ENCODE results near the gene PODXL.

- TF ChIP-seq RCOR1 (IDR thresholded peaks at IDR 0.05; ENCODE audit: low read depth, low read length), result no peak
- peak; percentile 34 for TF ChIP-seq POLR2A (IDR thresholded peaks at IDR 0.05; ENCODE audit: low read length)
- no peak for TF ChIP-seq RARB (CRISPR knock-in tag; IDR thresholded peaks at IDR 0.05)
- TF ChIP-seq SMC3 (IDR thresholded peaks at IDR 0.05), result 0 out of 3 replicates have a peak, but pooled peaks have one; percentile 28
- TF ChIP-seq MAX (IDR thresholded peaks at IDR 0.05), result peak; percentile 69
- no peak for TF ChIP-seq ESRRA (IDR thresholded peaks at IDR 0.05; ENCODE audit: borderline replicate concordance, low read length)
- TF ChIP-seq ZFP36 (IDR thresholded peaks at IDR 0.05; ENCODE audit: borderline replicate concordance, partially characterized antibody), result no peak
Measured at GRCh38 chr7:131556053-131556908, at the start of gene PODXL.

Measured in A549 (cell line).